Breast epithelium (tissue), 4 donors: ENCODE measurements around the gene KCNH1. TPM values are rescaled to one million over a fixed set of nuclear protein-coding genes. Genes with fewer than 3 reads are reported as not detected.

Experiments
- DNase-seq, 2 donors: peaks; one replicate each; pipeline ENCODE4 v3.0.0-alpha.2; 2019; ENCODE audit warnings: low spot score in 2 of 2
- H3K27ac ChIP-seq, 2 donors: fragments of 200-600 bp; sonication (generic) in 1 of 2; one replicate each; pipeline ENCODE4 v1.5.1; 2016 to 2019; ENCODE audit warnings: mild to moderate bottlenecking in 1 of 2
- H3K27me3 ChIP-seq, 2 donors: fragments of 200-600 bp; sonication (generic) in 1 of 2; one replicate each; pipeline versions ENCODE4 v1.5.1 to v1.6.0; 2017 to 2019; ENCODE audit warnings: control low read depth in 1 of 2, mild to moderate bottlenecking in 1 of 2
- H3K36me3 ChIP-seq: fragments of 200-600 bp; one replicate; pipeline ENCODE4 v1.5.1; 2019
- H3K4me1 ChIP-seq, 2 donors: fragments of 200-600 bp; sonication (generic); one replicate each; pipeline ENCODE4 v1.5.1; 2016 to 2019; ENCODE audit warnings: control low read depth in 1 of 2
- H3K4me3 ChIP-seq, 3 donors: fragments of 200-600 bp; sonication (generic); 1 replicate in 2 of 3; 2 replicates in 1 of 3; pipeline ENCODE4 v1.5.1; 2016 to 2019; ENCODE audit warnings: mild to moderate bottlenecking in 3 of 3, moderate library complexity in 2 of 3
- H3K9me3 ChIP-seq, 2 donors: fragments of 200-600 bp; sonication (generic) in 1 of 2; one replicate each; pipeline ENCODE4 v1.5.1; 2016 to 2019; ENCODE audit warnings: control low read depth in 1 of 2
- POLR2A ChIP-seq: fragments of 450-650 bp; IDR thresholded peaks from one replicate; pipeline ENCODE4 v1.6.1; 2016; ENCODE audit warnings: antibody characterized with exemption, mild to moderate bottlenecking, moderate library complexity
- POLR2AphosphoS5 ChIP-seq, 3 donors: sonication (generic); formaldehyde crosslinking; IDR thresholded peaks; one replicate each; pipeline ENCODE4 v1.6.1; 2017; ENCODE audit warnings: antibody characterized with exemption in 3 of 3
- intact Hi-C: fragments of 100-400 bp; cut with DNase I; formaldehyde crosslinking; loops from one replicate; pipeline ENCODE4 v1.15.1; 2023; ENCODE audit warnings: low total_unique reads
- total RNA-seq, 3 donors: library from RNA; depleted of rRNA; stranded (reverse); fragments of >200 nt; gene quantifications; one replicate each; pipeline ENCODE4 v1.1.0, GENCODE V29; 2016
- TF ChIP-seq, protein P1 (sequence below), 3 donors: fragments of 450-650 bp; IDR thresholded peaks; one replicate each; pipeline ENCODE4 v1.5.1; 2016 to 2017; ENCODE audit warnings: antibody characterized with exemption in 3 of 3, mild to moderate bottlenecking in 3 of 3, moderate library complexity in 3 of 3

The KCNH1 gene
- total RNA-seq, 3 donors from 2014 or later: 0.32 to 1.3 TPM; not detected in 1

DNA sequence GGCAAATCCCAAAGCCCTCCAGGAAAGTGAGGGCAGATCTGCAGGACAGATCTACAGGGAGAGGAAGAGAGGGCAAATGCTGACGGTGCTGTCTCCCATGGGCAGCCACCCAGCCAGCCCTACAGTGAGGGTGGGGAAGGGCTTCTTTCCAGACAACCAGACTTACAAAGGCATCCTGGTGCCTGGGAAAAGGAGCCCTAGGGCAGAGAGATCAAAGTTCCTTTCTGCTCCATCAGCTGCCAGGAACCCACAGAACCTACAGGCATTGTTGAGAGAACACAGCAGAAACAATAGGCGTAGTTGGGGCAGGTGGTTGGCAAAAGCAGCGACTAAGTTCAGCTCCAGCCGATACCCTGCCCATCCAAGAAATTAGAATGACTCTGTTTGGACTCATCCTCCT lies 332.4 kb downstream of the KCNH1 start:
- Histone ChIP-seq H3K4me3 (no peak overlapping the region), H3K36me3 (no peaks in the 10 kb centered on the region), H3K27me3 (peaks cover 0 to 5% of the 10 kb centered on the region in 2 donors), H3K9me3 (no peaks in the 10 kb centered on the region), H3K27ac (no peak overlapping the region), H3K4me1 (no peaks in the 10 kb centered on the region)
- DNase-seq: no peak
- TF ChIP-seq POLR2AphosphoS5 (IDR thresholded peaks at IDR 0.05) (no peak), POLR2A (no peak)
- TF ChIP-seq, protein P1, sequence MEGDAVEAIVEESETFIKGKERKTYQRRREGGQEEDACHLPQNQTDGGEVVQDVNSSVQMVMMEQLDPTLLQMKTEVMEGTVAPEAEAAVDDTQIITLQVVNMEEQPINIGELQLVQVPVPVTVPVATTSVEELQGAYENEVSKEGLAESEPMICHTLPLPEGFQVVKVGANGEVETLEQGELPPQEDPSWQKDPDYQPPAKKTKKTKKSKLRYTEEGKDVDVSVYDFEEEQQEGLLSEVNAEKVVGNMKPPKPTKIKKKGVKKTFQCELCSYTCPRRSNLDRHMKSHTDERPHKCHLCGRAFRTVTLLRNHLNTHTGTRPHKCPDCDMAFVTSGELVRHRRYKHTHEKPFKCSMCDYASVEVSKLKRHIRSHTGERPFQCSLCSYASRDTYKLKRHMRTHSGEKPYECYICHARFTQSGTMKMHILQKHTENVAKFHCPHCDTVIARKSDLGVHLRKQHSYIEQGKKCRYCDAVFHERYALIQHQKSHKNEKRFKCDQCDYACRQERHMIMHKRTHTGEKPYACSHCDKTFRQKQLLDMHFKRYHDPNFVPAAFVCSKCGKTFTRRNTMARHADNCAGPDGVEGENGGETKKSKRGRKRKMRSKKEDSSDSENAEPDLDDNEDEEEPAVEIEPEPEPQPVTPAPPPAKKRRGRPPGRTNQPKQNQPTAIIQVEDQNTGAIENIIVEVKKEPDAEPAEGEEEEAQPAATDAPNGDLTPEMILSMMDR (IDR thresholded peaks at IDR 0.05): no peak
- intact Hi-C loops: no loop called here

DNA sequence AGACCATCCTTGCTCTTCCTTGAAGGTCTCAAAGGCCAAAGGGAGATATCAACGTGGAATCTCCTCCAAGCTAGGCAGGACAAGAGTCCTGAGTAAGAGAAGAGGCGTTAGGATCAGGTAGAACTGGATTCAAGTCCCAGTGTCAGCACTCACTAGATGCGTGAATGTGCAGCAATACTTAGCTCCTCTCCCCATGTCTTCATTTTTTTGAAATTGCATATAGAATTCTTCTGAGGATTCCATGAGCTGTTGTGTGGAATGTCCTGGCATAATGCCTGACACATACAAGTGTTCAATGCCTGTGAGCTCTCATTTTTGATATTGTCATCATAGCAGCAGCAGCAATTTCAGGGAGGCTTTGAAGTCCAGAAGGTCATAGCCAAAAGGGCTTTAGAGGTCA lies 333.2 kb downstream of the KCNH1 start:
- Histone ChIP-seq H3K36me3 (no peaks in the 10 kb centered on the region), H3K9me3 (no peaks in the 10 kb centered on the region), H3K27ac (no peak overlapping the region), H3K4me1 (no peaks in the 10 kb centered on the region), H3K4me3 (no peak overlapping the region), H3K27me3 (peaks cover 0 to 5% of the 10 kb centered on the region in 2 donors)
- no peak for DNase-seq
- TF ChIP-seq, protein P1 (IDR thresholded peaks at IDR 0.05): no peak
- TF ChIP-seq POLR2AphosphoS5 (IDR thresholded peaks at IDR 0.05): no peak
- TF ChIP-seq POLR2A: no peak
- intact Hi-C loops: no loop called here

DNA sequence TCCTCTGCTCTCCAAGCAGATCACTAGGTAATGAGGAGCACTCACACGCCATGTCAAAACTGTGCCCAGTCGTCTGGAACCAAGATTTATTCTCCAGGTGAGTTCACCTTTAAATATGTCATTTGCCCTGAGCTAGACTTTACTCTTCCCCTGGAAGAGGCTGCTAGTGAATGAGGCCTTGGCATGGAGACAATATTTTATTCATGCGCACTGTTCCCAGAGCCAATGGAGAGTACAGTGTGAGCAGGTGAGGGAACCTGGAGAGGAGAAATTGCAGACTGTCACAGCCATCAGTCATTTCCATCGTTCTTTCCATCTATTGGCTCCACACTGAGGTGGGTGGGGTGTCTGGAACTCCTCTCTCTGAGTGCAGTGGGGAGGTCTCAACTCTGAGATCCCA lies 333.6 kb downstream of the KCNH1 start:
- H3K4me3 ChIP-seq: no peak overlapping the region
- H3K36me3 ChIP-seq: no peaks in the 10 kb centered on the region
- H3K27me3 ChIP-seq: peaks cover 0 to 5% of the 10 kb centered on the region in 2 donors
- H3K4me1 ChIP-seq: no peaks in the 10 kb centered on the region
- TF ChIP-seq POLR2AphosphoS5 (IDR thresholded peaks at IDR 0.05): no peak
- TF ChIP-seq POLR2A: no peak
- TF ChIP-seq, protein P1 (IDR thresholded peaks at IDR 0.05): no peak
- no peak overlapping the region for H3K27ac ChIP-seq
- DNase-seq: no peak
- no peaks in the 10 kb centered on the region for H3K9me3 ChIP-seq
- intact Hi-C loops: no loop called here

DNA sequence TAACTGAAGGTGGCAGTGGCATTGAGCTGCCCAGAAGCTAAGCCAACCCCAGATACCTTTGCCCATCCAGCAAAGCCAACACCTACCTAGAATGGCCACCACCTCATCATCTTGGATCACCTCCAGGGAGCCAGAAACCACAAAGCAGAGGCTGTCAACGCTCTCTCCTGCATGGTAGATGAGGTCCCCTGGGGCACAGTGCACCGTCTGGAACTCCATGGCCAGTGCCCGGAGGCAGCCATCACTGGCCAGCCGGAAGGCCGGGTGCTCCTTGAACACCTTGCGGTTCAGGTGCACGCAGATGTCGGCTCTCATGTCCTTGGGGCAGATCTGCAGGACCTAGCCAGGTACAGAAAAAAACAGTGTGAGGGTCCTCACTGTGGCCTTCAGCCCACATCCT lies 336.5 kb downstream of the KCNH1 start:
- Histone ChIP-seq H3K4me3 (no peak overlapping the region), H3K4me1 (no peaks in the 10 kb centered on the region), H3K27ac (no peak overlapping the region), H3K36me3 (no peaks in the 10 kb centered on the region), H3K9me3 (no peaks in the 10 kb centered on the region), H3K27me3 (peaks cover 0 to 5% of the 10 kb centered on the region in 2 donors)
- TF ChIP-seq, protein P1 (IDR thresholded peaks at IDR 0.05): no peak
- intact Hi-C loops: no loop called here
- DNase-seq: no peak

DNA sequence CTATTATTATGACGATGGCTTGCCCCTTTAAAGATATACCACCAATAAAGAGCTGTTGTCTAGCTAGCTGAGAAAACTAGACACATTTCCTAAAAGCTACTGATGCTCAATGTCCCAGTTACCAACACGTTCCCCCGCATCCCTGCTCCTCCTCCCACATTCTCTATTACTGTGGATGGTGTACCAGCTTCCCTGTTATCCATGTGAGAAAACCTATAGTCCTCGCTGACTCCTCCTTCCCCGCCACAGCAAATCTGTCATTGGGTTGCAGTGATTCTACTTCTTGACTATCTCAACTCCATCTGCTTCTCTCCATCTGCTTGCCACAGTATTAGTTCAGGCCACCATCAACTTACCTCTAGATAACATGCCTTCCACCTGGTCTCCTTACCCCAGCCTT lies 337.5 kb downstream of the KCNH1 start:
- TF ChIP-seq POLR2AphosphoS5 (IDR thresholded peaks at IDR 0.05) (no peak), POLR2A (no peak)
- TF ChIP-seq, protein P1 (IDR thresholded peaks at IDR 0.05): no peak
- DNase-seq: no peak
- Histone ChIP-seq H3K27ac (no peak overlapping the region), H3K27me3 (peaks cover 0 to 5% of the 10 kb centered on the region in 2 donors), H3K9me3 (no peaks in the 10 kb centered on the region), H3K36me3 (no peaks in the 10 kb centered on the region), H3K4me1 (no peaks in the 10 kb centered on the region), H3K4me3 (no peak overlapping the region)
- intact Hi-C loops: no loop called here
